Activated CD8-positive, alpha-beta memory T cell treated with anti-CD3 and anti-CD28 coated beads, Interleukin-2, amount 50 U/mL, for 48 hours (primary cell): ENCODE data around the gene SLC9A9.

Source experiments
- DNase-seq: peaks from one replicate; pipeline ENCODE4 v3.0.0-alpha.2; 2020

The SLC9A9 gene

GRCh38 chr3:143586576-143586975 is 261.7 kb downstream of the SLC9A9 start:
- no peak for DNase-seq

- DNase-seq, result no peak
These were observed 262.4 kb downstream of the SLC9A9 start for GRCh38 chr3:143585720-143586456.

GRCh38 chr3:143584474-143584873 is 263.8 kb downstream of the SLC9A9 start:
- no peak for DNase-seq

GRCh38 chr3:143581972-143582722 is 266.1 kb downstream of the SLC9A9 start:
- DNase-seq, result no peak

GRCh38 chr3:143578810-143579435 is 269.3 kb downstream of the SLC9A9 start:
- no peak for DNase-seq

GRCh38 chr3:143576568-143577270 is 271.5 kb downstream of the SLC9A9 start:
- no peak for DNase-seq

- DNase-seq, result no peak
These were observed 273.3 kb downstream of the SLC9A9 start for GRCh38 chr3:143574933-143575332.

- no peak for DNase-seq
These were observed 274.5 kb downstream of the SLC9A9 start for GRCh38 chr3:143573610-143574303.

GRCh38 chr3:143571548-143571947 is 276.7 kb downstream of the SLC9A9 start:
- DNase-seq, result no peak

- DNase-seq, result no peak
These were observed 280.4 kb downstream of the SLC9A9 start for GRCh38 chr3:143567823-143568222.

- no peak for DNase-seq
These were observed 282.3 kb downstream of the SLC9A9 start for GRCh38 chr3:143565951-143566350.

GRCh38 chr3:143563786-143564185 is 284.5 kb downstream of the SLC9A9 start:
- no peak for DNase-seq

- no peak for DNase-seq
These were observed 285.5 kb downstream of the SLC9A9 start for GRCh38 chr3:143562789-143563188.

- no peak for DNase-seq
These were observed 289.0 kb downstream of the SLC9A9 start for GRCh38 chr3:143559296-143559695.

- DNase-seq, result no peak
These were observed 295.4 kb downstream of the SLC9A9 start for GRCh38 chr3:143552851-143553250.

- DNase-seq, result no peak
These were observed 296.5 kb downstream of the SLC9A9 start for GRCh38 chr3:143551761-143552160.

GRCh38 chr3:143548861-143549497 is 299.3 kb downstream of the SLC9A9 start:
- DNase-seq, result no peak

GRCh38 chr3:143548393-143548792 is 299.9 kb downstream of the SLC9A9 start:
- DNase-seq, result no peak

GRCh38 chr3:143538577-143538981 is 309.7 kb downstream of the SLC9A9 start:
- no peak for DNase-seq

GRCh38 chr3:143538061-143538460 is 310.2 kb downstream of the SLC9A9 start:
- DNase-seq, result no peak

- DNase-seq, result no peak
These were observed 311.3 kb downstream of the SLC9A9 start for GRCh38 chr3:143536817-143537535.
